ENCODE results near the gene LMO7. TPM values are rescaled to one million over a fixed set of nuclear protein-coding genes. Genes with fewer than 3 reads are reported as not detected.

LMO7 gene
- total RNA-seq, 1 donor from 2014 or later = 6.8 TPM

- H3K27ac ChIP-seq = no peak overlapping the region
- no peaks in the 10 kb centered on the region for H3K9me3 Mint-ChIP-seq
- DNase-seq (ENCODE audit: low spot score) = no peak
- no peak overlapping the region for H3K4me2 ChIP-seq
- H3K9me3 ChIP-seq (ENCODE audit: low read depth) = no peaks in the 10 kb centered on the region
- H3K4me3 ChIP-seq = no peak overlapping the region
- H3K4me1 ChIP-seq = no peaks in the 10 kb centered on the region
- H3K27me3 ChIP-seq = no peaks in the 10 kb centered on the region
- TF ChIP-seq CTCF (IDR thresholded peaks at IDR 0.05) = no peak
- no peak for TF ChIP-seq EZH2 (IDR thresholded peaks at IDR 0.05)
- no peak for TF ChIP-seq EZH2phosphoT487 (IDR thresholded peaks at IDR 0.05)
- peaks cover 4% of the 10 kb centered on the region for H3K27me3 Mint-ChIP-seq (ENCODE audit: insufficient read depth, low read depth)
- H3K27ac Mint-ChIP-seq = no peak overlapping the region
- H3K4me3 Mint-ChIP-seq = no peak overlapping the region
- H3F3A ChIP-seq (ENCODE audit: low read depth) = no peaks in the 10 kb centered on the region
- no peaks in the 10 kb centered on the region for H3K79me2 ChIP-seq (ENCODE audit: low read depth)
- H3K36me3 ChIP-seq = no peaks in the 10 kb centered on the region
- no peaks in the 10 kb centered on the region for H3K36me3 Mint-ChIP-seq
- no peaks in the 10 kb centered on the region for H3K4me1 Mint-ChIP-seq
- H3K9ac ChIP-seq = no peak overlapping the region
- no peak overlapping the region for H2AFZ ChIP-seq (replicated peaks)
- no peaks in the 10 kb centered on the region for H4K20me1 ChIP-seq (ENCODE audit: low read depth)
Measured at GRCh38 chr13:75766636-75767035, 130.5 kb downstream of the LMO7 start.

- H3F3A ChIP-seq (ENCODE audit: low read depth) = no peaks in the 10 kb centered on the region
- TF ChIP-seq EZH2 (IDR thresholded peaks at IDR 0.05) = no peak
- no peak for TF ChIP-seq CTCF (IDR thresholded peaks at IDR 0.05)
- TF ChIP-seq EZH2phosphoT487 (IDR thresholded peaks at IDR 0.05) = no peak
- H3K79me2 ChIP-seq (ENCODE audit: low read depth) = no peaks in the 10 kb centered on the region
- no peaks in the 10 kb centered on the region for H4K20me1 ChIP-seq (ENCODE audit: low read depth)
- H3K27ac ChIP-seq = no peak overlapping the region
- H3K9me3 ChIP-seq (ENCODE audit: low read depth) = no peaks in the 10 kb centered on the region
- no peak overlapping the region for H2AFZ ChIP-seq (replicated peaks)
- H3K4me1 ChIP-seq = no peaks in the 10 kb centered on the region
- no peaks in the 10 kb centered on the region for H3K36me3 Mint-ChIP-seq
- H3K27me3 ChIP-seq = no peaks in the 10 kb centered on the region
- H3K36me3 ChIP-seq = no peaks in the 10 kb centered on the region
- no peak overlapping the region for H3K9ac ChIP-seq
- H3K4me3 ChIP-seq = no peak overlapping the region
- no peak overlapping the region for H3K27ac Mint-ChIP-seq
- no peak for DNase-seq (ENCODE audit: low spot score)
- H3K27me3 Mint-ChIP-seq (ENCODE audit: insufficient read depth, low read depth) = no peaks in the 10 kb centered on the region
- no peak overlapping the region for H3K4me3 Mint-ChIP-seq
- H3K9me3 Mint-ChIP-seq = no peaks in the 10 kb centered on the region
- H3K4me2 ChIP-seq = no peak overlapping the region
- no peaks in the 10 kb centered on the region for H3K4me1 Mint-ChIP-seq
Measured at GRCh38 chr13:75769141-75769905, 133.2 kb downstream of the LMO7 start.

- no peaks in the 10 kb centered on the region for H3K27me3 ChIP-seq
Measured at GRCh38 chr13:75770164-75770563, 134.0 kb downstream of the LMO7 start.

More at GRCh38 chr13:75770164-75770563, 134.0 kb downstream of the LMO7 start:
- no peaks in the 10 kb centered on the region for H3F3A ChIP-seq (ENCODE audit: low read depth)
- Mint-ChIP-seq H3K9me3 (no peaks in the 10 kb centered on the region), H3K36me3 (no peaks in the 10 kb centered on the region), H3K27ac (no peak overlapping the region), H3K27me3 (ENCODE audit: insufficient read depth, low read depth) (no peaks in the 10 kb centered on the region), H3K4me3 (no peak overlapping the region), H3K4me1 (no peaks in the 10 kb centered on the region)
- no peak for TF ChIP-seq EZH2phosphoT487 (IDR thresholded peaks at IDR 0.05)
- TF ChIP-seq CTCF (IDR thresholded peaks at IDR 0.05) = no peak
- no peak for TF ChIP-seq EZH2 (IDR thresholded peaks at IDR 0.05)
- H3K9me3 ChIP-seq (ENCODE audit: low read depth) = no peaks in the 10 kb centered on the region
- H3K4me1 ChIP-seq = no peaks in the 10 kb centered on the region
- DNase-seq (ENCODE audit: low spot score) = no peak
- no peak overlapping the region for H3K27ac ChIP-seq
- no peak overlapping the region for H2AFZ ChIP-seq (replicated peaks)
- no peak overlapping the region for H3K9ac ChIP-seq
- H3K4me2 ChIP-seq = no peak overlapping the region
- H3K4me3 ChIP-seq = no peak overlapping the region
- no peaks in the 10 kb centered on the region for H3K36me3 ChIP-seq
- no peaks in the 10 kb centered on the region for H4K20me1 ChIP-seq (ENCODE audit: low read depth)
- no peaks in the 10 kb centered on the region for H3K79me2 ChIP-seq (ENCODE audit: low read depth)
